ENCODE data around the gene MCL1.
"Not testable (repeated sequence)": the region's sequence is repeated elsewhere in the genome, so short reads cannot be mapped to it uniquely, and the experiment has no call there.

Gene MCL1

DNA sequence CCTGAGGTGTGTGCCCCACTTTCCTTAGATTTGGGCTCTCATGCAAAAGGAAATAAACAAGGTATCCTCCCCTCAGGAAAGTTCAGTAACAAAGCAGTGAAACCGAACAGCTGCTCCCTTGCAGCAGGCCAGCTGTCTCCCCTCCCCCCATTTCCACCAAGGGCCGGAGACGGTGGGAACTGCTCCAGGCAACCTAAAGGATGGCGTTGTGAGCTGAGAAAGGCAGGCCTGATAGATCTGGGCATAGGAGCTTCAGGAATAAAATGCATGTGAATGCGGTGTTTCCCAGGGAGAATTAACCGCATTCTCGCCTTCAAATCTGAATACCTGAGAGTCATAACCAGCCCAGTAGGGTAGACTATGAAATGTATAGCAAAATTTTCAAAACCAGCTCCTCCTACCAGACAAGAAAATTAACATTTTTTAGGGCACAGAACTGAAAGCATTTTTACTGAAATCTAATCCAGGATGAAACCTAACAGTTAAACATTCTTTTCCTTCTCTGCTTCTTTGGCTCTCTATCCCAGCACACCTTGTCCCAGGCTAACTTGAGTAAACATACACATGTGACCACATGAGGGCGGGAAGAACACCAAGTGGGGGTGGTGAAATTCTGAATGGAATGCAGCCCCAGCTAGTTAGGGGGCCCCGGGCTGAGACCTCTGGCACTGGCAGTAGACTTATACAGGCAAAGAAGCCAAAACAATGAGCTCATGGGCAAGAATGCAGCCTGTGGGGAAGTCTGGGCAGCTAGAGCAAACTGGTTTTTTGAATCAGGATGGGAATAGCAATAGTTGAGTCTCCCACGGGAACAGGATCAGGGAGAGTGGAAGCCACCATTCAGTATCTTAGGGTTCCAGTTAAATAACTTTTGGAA lies 11.5 kb downstream of the MCL1 start:
- DNase-seq = peak; percentile 73

GRCh38 chr1:150567341-150567716 lies 12.1 kb downstream of the MCL1 start:
- DNase-seq = no peak

GRCh38 chr1:150566589-150567340 lies 12.6 kb downstream of the MCL1 start:
- DNase-seq = no peak

DNA sequence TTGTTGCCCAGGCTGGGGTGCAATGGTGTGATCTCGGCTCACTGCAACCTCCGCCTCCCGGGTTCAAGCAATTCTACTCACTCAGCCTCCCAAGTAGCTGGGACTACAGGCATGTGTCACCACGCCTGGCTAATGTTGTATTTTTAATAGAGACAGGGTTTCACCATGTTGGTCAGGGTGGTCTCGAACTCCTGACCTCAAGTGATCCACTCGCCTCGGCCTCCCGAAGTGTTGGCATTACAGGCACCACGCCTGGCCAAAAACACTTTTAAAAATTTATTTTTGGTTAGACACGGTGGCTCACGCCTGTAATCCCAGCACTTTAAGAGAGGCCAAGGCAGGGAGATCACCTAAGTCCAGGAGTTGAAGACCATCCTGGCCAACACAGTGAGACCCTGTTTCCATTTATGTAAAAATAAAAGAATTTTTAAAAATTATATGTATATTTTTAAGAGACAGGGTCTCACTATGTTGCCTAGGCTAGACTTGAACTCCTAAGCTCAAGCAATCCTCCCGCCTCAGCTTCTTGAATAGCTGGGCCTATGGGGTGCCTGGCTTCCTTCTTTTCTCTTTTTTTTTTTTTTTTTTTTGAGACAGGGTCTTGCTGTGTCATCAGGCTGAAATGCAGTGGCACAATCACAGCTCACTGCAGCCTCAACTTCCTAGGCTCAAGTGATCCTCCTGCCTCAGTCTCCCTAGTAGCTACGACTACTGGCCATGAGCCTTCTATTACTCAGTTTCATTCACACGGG lies 14.0 kb downstream of the MCL1 start:
- not testable (repeated sequence) for DNase-seq

DNA sequence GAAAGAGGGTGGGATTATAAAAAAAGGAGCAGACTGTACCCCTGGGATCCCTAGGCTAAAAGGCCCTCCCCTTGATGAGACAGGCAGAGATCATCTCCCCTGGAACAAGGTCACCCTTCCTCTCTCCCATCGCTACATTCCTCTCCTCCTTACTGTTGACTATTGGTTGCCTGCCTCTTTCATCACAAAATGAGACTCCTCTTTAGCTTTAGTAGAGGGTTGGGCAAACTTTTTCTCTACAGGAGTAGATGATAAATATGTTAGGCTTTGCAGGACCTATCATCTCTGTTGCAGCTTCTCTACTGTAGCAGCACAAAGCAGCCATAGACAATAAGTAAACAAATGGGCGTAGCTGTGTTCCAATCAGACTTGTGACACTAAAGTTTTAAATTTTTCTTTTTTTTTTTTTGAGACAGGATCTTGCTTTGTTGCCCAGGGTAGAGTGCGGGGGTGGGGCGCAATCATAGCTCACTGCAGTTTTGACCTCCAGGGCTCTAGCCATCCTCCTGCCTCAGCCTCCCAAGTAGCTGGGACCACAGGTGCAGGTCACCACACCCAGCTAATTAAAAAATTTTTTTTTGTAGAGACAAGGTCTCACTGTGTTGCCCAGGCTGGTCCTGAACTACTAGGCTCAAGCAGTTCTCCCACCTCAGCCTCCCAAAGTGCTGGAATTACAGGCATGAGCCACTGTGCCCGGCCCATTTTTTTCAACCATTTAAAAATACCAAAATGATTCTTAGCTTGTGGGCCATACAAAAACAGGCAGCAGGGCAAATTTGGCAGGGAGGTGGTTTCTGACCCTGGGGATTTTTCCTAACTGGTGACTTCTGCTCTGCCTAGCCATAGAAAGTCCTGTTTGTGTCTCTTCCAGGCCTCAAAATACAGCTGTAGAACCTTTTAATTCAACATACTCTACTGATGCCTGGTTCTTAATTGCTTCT lies 15.1 kb downstream of the MCL1 start:
- no peak for DNase-seq

- DNase-seq = no peak
These were observed 15.9 kb downstream of the MCL1 start for GRCh38 chr1:150563340-150564038.

DNA sequence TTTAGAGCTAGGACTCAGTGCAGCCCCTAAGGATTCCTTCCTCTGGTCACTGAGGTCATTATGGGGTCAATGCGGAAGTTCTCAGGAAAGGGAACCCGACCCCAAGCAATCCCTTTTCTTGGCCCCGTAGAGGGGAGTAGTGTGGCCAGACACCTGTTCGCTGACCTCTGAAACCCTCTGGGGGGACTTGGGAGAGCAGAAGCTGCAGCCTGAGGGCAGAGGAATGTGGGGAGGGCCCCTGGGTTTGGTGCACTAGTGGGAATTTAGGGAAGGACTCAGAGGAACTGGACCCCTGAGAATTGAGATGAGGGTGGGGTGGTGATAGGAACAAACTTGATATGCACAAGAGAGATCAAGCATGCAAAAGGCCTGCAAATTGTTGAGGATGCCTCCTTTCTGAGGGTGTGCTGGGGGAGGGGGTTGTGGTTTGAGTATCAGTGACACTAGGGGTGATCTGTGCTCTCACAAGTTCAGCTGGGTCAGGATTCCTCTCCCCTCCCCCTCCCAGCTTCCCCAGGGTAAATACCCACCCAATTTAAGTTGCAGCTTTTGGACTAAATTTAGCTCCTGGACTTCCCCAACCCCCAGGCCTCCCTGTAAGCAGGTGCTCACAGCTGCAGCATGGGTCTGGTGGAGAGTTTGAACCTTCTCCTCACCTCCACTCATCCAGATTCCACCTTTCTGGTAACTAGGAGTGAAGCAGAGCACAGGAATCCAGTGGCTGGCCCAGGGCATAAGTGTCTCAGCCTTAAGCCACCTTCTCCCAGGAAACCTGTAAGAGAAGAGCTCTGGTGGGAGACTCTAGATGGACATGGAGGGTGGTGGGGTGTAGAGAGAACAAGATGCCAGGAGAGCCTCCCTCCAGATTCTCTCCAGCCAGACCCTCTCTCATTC lies 16.7 kb downstream of the MCL1 start:
- DNase-seq = no peak

DNA sequence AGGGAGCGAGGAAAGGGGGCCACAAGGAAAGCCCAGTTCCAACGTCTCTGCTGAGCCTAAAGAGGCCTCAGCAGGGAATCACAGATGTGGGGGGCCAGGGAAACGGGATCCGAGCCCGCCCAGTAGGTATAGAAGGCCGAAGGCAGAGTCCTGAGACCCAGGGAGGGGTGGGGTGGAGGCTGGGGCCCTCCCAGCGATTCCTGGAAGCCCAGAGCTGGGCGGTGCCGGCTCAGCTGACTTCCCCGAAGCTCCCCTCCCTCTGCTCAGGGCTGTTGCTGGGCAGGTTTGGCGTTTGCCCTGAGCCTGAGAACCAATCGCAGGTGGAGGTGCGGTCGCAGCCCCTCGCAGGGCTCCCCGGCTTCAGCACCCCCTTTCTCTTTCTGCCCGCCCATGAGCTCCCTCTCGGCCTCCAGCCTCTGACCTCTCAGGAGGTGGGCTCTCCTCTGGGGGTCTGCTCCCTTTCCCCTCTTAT lies 17.4 kb downstream of the MCL1 start:
- DNase-seq = peak; percentile 70

- peak; percentile 65 for DNase-seq
These were observed 18.0 kb downstream of the MCL1 start for GRCh38 chr1:150561254-150561973.

GRCh38 chr1:150560576-150561253 lies 18.7 kb downstream of the MCL1 start:
- DNase-seq = peak; percentile 72

DNA sequence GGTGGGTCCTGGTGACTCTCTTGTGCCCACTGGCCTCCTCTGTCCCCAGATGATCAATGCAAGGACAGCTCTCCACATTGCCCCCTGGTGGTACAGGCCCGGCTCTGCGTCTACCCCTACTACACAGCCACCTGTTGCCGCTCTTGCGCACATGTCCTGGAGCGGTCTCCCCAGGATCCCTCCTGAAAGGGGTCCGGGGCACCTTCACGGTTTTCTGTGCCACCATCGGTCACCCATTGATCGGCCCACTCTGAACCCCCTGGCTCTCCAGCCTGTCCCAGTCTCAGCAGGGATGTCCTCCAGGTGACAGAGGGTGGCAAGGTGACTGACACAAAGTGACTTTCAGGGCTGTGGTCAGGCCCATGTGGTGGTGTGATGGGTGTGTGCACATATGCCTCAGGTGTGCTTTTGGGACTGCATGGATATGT lies 19.4 kb downstream of the MCL1 start:
- DNase-seq = peak; percentile 21

DNA sequence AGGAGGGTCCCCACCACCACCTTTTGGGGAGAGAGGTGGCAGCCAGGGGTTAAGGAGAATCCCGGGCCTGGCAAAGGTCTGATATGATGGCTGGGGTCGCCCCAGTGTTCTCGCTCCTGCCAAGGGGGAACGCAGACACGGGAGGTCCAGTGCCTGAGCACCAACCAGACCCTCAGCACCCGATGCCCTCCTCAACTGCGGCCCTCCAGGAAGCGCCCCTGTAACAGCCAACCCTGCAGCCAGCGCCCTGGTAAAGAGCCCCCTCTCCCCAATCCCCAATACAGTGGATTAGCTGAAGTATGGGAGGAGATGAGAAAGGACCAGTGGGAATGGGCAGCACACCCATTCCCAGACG lies 19.8 kb downstream of the MCL1 start:
- no peak for DNase-seq

DNA sequence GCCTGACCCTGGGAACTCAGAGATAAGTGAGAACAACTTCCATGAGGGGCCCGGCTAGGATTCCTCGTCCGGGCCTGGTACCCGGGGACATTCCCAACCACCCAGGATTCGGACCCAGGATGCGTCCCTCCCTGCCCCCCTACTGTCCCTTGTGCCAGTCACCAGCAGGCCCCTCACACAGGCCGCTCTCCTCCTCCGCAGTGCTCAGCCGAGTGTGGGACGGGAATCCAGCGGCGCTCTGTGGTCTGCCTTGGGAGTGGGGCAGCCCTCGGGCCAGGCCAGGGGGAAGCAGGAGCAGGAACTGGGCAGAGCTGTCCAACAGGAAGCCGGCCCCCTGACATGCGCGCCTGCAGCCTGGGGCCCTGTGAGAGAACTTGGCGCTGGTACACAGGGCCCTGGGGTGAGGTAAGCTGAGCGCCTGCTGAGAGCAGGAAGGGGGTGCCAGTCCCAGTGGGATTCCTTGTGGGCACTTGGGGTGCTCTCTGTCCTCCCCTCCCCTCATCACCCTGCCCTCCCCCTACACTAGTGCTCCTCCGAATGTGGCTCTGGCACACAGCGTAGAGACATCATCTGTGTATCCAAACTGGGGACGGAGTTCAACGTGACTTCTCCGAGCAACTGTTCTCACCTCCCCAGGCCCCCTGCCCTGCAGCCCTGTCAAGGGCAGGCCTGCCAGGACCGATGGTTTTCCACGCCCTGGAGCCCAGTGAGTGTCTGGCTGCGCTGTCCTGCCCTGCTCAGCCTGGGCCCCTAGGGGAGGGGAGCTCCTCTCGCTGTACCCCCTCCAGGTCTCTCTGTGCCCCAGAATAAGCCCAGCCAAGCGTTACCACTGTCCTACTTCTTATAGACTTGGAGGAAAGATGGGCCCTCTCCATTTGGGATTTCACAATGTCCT lies 20.4 kb downstream of the MCL1 start:
- DNase-seq = no peak

DNA sequence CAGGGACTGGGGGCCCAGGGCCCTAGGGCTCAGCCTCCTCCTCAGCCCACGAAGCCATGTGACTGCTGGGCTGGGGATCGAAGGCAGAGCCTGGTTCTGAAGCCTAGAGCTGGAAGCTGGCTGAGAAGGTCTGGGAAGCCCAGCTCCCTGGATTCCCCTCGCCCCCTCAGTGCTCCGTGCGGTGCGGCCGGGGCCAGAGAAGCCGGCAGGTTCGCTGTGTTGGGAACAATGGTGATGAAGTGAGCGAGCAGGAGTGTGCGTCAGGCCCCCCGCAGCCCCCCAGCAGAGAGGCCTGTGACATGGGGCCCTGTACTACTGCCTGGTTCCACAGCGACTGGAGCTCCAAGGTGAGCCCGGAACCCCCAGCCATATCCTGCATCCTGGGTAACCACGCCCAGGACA lies 21.1 kb downstream of the MCL1 start:
- DNase-seq = no peak

DNA sequence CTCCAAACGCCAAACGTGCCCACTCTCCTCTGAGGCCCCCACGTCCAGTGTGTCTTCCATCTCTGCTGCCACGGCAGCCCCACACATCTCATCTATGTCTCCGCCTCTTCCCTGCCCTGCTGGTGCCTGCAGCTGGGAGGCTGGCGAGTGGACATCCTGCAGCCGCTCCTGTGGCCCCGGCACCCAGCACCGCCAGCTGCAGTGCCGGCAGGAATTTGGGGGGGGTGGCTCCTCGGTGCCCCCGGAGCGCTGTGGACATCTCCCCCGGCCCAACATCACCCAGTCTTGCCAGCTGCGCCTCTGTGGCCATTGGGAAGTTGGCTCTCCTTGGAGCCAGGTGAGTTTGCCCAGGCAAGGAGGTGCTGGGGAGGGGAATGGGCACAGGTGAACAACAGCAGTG lies 21.6 kb downstream of the MCL1 start:
- DNase-seq = no peak

DNA sequence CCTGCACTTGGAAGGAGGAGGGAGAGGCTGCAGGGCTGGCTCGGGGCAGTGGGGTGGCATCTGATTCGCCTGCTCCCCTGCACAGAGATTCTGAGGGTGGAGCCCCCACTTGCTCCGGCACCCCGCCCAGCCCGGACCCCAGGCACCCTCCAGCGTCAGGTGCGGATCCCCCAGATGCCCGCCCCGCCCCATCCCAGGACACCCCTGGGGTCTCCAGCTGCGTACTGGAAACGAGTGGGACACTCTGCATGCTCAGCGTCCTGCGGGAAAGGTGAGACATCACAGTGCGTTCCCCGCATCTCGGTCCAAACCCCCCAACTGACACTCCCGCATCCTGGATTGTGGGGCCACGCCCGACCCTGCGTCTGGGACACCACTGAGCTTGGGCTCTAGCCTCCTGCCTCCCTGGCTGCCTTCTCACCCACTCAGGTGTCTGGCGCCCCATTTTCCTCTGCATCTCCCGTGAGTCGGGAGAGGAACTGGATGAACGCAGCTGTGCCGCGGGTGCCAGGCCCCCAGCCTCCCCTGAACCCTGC lies 22.3 kb downstream of the MCL1 start:
- DNase-seq = no peak

GRCh38 chr1:150555971-150556865 lies 23.2 kb downstream of the MCL1 start:
- DNase-seq = no peak

Measured in NCI-H1105 (cell line).